GM21367 (cell line): ENCODE results near the gene HIPK1.
"Not testable (repeated sequence)": the region's sequence is repeated elsewhere in the genome, so short reads cannot be mapped to it uniquely, and the experiment has no call there.

ENCODE experiments used
- ATAC-seq: cut with Tn5 transposase; IDR thresholded peaks from one replicate; pipeline ENCODE4 v1.9.1; 2021; ENCODE audit not compliant: unreplicated experiment

Gene HIPK1

DNA sequence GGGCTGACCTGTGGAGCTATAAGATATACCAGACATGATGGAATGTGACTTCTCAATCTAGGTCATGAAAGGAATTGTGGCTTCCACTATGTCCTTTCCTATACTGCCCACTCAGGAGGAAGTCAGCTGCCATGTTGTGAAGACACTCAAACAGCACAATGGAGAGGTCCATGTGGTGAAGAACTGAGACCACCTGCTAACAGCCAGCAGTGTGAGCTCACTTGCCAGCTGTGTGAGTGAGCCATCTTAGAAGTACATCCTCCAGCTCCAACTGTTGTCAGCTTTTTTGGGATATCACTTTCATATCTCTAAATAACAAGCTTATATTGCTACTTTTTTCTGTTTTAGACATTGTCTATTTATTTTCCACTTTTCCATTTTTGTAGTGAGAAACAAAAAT, 79.9 kb downstream of the HIPK1 start:
- no peak for ATAC-seq

GRCh38 chr1:114009393-114009792, 80.3 kb downstream of the HIPK1 start:
- ATAC-seq, result no peak

DNA sequence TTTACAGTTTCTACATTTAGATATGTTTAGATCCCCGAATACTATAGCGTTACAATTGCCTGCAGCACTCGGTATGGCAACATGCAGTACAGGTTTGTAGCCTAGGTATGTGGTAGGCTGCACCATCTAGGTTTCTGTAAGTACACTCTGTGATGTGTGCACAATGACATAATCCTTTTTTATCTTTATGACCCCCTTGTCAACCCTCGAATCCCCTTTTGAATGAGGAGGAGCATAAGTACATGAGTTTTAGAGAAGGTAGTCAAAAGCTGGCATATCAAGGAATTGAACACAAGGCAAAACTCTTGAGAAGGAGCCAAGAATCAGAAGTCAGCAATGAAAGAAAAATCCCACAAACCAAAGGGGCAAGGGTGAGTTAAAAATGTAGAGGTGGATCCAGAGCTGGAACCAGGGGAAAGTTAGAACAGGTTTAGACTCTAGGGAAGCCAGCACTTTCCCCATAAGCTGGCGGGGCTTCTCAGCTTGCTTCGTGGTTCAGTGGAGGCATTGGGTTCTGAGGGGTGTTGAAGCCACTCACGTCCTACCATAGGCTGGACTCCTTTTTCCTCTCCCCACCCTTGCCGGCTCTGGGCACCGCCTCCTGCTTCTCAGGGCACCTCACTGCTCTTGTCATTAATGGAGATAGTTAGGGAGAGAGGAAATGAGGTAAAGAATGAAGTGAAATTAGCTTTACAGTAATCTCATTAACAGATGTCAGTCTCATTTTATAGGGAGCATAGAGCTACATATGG, 81.5 kb downstream of the HIPK1 start:
- no peak for ATAC-seq

DNA sequence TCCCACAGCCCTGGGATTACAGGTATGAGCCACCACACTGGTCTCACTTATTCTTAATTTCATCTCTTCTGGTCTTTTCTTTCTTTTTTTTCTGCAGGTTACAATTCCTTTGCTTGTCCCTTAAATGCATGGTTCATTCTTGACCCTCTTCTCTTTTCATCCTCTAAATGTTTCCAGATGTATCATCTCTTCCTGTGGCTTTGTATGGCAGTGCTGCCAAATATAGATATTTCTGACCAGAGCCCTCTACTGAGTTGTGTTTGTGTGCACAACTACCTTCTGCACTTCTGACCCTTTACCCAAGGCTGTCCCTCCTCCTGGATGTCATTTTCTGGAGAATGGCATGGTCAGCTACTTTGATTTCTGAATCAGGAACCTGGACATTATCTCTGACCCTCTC, 82.7 kb downstream of the HIPK1 start:
- no peak for ATAC-seq

DNA sequence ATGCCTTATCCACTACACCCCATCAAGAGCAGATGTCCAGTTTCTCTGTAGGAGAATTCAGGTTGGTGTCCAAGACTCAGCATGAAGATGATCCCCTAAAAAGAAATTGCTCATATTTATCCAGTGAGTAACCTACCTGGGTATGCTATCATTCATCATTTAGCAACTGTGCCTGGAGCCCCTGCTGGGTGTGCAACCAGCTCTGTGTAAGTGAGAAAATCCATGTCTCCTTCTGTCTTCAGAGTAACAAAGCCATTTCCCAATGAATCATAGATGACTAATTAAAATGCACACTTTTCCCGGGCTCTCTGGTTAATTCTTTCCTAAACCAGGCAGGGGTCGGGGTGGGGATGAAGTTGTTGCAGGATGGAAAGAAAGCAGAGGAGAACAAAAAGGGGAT, 86.0 kb downstream of the HIPK1 start:
- ATAC-seq, result no peak

DNA sequence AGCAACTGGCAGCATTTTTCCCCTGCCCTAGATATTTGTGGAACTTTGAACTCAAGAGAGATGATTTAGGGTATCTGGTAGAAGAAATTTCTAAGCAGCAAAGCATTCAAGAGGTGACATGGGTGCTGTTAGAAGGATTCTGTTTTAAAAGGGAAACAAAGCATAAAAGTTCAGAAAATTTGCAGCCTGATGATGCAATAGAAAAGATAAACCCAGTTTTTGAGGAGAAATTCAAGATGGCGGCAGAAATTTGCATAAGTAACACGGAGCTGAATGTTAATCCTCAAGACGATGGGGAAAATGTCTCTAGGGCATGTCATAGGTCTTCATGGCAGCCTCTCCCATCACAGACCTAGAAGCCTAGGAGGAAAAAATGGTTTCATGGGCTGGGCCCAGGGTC, 90.6 kb downstream of the HIPK1 start:
- not testable (repeated sequence) for ATAC-seq

DNA sequence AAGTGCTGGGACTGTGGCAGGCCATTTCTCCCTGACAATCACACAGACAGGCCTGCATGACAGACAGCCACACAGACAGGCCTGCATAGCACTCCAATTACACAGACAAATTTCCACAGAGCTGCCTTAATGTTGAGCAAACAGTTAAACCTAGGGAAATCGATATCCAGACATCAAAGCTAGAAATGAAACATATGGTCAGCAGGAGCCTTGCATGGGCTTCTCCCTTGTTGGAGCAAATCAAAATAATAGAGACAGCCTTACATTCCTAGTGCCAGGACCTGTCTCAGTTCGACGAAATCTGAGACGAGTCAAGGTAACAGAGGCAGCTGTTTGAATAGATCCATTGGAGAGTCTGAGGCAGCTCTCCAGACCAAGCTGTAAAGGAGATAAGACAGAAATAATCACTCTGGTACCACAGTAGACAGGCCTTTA, 92.6 kb downstream of the HIPK1 start:
- no peak for ATAC-seq

DNA sequence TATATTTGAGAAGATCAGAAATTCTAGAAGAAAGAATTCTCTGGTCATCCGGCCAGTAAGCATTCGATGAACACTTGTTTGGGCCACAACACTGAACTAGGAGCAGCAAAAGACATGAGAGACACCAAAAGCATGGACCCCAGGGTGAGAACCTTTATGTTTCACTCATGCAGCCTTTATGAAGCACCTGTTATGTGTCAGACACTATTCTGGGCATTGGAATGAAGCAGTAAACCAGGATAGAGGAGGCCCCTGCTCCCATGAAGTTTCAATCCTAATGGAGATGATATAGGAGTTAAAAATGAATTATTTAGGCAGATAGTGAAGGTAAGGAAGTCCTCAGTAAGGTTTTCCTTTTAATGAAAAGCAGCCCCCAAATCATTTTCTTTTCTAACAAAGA, 93.8 kb downstream of the HIPK1 start:
- no peak for ATAC-seq

DNA sequence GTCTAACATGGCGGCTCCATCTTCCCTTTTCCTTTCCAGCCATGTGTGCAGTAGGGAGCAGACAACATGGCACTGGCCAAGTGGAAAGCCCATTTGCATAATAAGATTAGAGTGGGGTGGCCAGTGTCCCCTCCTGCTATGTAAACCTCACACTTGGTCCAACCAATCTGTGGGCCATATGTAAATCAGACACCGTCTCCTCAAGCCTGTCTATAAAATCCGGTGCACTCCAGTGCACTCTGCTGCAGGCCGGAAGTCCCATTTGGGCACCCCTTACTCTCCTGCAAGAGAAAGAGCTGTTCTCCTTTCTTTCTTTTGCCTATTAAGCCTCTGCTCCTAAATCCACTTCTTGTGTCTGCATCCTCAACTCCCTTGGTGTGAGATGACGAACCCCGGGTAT, 94.3 kb downstream of the HIPK1 start:
- ATAC-seq, result no peak

DNA sequence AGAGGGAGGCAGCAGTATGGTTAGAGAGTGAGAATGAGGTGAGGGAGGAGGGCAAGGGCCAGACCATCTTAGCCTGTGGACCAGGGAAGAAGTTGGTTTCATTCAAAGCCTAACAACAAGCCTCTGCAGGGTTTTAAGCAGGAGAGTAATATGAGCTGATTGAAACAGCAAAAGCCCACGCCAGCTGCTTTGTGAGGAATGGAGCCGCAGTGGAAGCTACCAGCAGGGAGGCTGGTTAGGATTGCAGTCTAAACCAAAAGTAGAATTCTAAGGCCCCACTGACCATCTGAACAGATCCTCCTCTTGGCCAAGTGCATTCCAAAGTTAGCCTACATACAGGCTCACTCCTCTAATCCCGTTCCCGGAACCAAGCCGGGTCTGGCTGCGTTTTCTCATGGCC, 94.9 kb downstream of the HIPK1 start:
- no peak for ATAC-seq

- ATAC-seq, result no peak
Measured at GRCh38 chr1:114025609-114026401, 96.7 kb downstream of the HIPK1 start.

- ATAC-seq, result no peak
Measured at GRCh38 chr1:114026797-114027196, 97.7 kb downstream of the HIPK1 start.
